ENCODE results near the gene GLG1.

GLG1 gene

DNA sequence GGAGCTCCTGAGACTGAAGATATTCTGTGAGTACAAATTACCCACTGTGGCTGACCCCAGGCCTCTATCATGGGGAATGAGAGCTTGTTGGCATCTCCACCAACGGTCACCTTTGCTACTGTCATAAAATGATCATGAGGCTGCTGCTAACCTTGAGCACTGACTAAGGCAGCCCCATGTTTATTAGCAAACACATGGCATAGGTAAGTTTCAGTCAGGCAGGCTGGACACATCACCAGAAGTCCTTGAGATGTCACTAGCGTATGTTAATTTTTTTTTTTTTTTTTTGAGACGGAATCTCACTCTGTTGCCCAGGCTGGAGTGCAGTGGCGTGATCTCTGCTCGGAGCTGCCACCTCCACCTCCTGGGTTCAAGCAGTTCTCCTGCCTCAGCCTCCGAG lies 1.5 kb upstream of the GLG1 start:
- DNase-seq, result no peak

DNA sequence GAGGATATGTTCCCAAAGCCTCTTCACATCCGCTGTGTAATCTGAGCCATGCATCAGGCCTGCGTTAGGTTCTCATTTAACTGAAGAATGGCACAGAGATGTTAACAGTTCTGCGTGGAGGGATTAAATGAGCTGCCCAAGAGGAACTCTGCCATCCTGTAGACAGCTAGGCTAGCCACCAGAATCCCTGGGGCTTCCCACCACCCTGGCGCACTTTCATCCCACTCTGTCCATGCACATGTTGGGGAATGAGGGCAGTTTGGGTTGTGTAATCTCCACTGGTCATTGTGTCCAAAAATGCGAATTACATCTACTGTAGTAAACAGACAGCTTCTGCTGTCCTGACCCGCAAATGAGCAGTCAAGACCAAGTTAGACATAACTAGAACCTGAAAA lies 1.0 kb upstream of the GLG1 start:
- no peak for DNase-seq

DNA sequence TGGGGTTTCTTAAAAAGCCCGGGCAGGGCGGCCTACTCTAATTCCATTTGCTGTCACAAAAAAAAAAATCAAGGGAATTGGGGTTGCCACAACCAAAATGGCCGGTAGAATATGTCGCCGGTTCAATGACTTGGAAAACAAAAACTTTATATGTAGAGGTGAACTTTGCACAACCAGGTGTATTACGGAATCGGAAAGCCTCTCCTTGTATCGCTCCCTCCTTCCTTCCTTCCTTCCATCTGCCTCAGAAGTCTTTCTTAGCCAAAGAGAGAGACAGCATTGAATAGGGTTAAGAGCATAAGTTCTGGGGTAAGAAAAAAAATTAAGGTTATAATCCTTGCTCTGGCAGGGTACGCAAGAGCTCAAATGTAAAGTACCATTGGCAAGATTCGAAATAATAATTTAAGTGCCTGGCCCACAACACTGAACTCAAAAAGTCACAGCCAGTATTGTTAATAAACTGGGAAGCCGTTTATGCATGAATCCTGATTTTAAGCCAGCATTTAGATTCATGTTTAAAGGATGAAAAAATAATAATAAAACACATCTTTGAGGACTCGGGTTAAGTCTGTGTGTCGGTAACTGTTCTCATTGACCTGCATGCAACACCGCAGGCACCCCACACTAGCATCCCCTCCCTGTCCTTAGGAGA lies 522 bp upstream of the GLG1 start:
- DNase-seq, result no peak

DNA sequence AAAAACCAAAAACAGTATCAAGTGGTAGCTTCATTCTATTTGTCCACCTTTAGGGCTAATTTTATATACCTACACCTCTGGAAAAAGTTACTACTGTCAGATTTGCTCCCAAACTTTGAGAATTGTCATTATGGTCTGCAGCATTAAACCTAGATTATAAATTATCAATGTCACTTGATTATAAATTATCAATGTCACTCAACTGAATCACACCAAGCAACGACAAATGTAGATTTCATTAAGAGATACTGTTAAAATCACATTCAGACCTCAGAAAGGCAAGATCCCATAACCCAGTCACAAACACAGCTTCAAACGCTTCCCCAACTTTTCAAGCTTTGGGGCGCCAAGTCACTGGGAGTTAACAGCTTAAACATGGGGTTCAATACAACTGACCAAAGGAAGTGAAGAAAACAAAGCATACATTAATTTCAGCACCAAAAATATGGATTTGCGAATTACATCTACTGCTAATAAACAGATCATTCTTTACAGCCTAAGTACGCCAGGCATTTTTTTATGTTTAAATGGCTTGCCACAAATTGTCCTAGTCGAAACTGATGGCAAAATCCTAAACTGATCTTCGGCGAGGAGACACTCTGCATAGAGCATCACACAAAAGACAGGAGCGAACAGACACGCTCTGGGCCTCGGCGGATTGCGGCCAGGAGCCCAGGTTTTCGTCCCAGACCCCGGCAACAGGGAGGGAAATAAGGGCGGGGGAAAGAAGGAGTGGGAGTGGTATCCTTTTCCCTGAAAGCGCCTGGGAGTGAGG lies 981 bp downstream of the GLG1 start:
- DNase-seq, result no peak

DNA sequence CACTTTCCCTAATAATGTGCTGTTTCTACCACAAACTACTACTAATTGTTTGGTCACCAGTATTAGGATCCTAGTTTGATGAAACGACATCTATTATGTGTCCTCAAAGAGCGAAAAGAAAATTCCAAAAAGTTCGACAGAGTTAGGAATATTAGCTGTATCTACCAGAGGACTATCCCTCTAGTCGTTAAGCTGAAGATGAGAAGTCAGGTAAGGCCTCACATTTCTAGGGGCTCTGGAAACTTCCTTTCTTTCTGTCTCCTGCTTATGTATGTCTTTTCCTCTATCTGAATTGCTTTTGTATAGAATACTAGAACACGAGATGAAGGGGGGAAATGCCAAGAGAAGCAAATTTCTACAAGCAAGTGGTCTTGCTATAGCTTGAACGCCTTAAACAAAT lies 1.6 kb downstream of the GLG1 start:
- DNase-seq, result no peak

DNA sequence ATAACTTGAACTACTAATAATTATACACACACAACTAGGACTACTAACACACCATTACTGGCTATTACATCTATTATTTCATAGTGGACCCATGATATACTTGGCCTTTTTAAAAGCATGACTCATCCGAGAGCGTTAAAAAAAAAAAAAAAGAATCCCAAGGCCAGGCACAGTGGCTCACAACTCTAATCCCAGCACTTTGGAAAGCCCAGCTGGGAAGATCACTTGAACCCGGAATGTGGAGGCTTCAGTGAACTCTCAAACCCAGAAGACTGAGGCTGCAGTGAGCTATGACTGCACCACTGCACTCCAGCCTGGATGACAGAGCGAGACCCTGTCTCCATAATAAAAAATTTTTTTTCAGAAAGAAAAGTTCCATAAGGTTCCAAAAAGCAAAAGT lies 3.1 kb downstream of the GLG1 start:
- DNase-seq, result no peak

DNA sequence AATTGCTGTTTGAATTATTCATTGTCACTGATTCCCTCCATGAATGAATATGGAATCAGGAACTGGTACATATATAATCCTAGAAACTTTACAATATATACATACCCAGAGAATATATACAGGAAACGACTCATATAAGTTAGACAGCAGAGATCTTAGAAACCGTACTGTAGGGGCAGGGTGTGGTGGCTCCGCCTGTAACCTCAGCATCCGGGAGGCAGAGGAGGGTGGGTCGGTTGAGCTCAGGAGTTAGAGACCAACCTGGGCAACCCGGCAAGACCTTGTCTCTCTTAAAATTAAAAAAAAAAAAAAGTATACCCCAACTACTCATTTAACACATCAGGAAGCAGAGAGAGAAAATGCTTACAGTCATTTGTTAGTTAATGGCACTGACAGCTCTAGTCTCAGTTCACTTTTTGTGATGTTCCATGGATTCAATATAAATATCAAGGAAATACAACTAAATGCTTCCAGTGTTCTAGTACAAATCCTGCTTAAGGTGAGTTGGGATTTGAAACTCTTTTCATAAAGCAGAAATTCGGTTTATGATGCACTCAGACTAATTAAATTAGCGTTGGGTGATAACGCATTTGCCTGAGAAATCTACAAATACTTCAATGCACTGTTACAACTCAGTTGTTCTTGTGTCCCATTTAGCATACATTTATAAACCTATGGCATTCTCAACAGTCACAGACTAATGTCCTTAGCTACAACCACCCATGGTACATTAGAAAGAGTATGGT lies 5.6 kb downstream of the GLG1 start:
- peak; percentile 46 for DNase-seq

DNA sequence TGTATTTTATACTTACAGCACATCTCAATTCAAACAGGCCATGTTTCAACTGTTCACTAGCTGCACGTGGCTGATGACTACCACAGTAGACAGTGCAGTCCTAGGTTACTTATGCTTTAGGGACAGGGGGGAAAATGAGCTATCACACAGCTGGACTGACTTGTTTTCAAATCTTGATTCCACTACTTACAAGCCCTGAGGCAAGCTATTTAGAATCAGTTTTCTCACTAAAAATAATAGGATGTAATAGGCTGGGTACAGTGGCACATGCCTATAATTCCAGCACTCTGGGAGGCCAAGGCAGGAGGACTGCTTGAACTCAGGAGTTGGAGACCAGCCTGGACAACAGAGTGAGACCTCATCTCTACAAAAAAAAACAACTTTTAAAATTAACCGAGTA lies 10.3 kb downstream of the GLG1 start:
- no peak for DNase-seq

DNA sequence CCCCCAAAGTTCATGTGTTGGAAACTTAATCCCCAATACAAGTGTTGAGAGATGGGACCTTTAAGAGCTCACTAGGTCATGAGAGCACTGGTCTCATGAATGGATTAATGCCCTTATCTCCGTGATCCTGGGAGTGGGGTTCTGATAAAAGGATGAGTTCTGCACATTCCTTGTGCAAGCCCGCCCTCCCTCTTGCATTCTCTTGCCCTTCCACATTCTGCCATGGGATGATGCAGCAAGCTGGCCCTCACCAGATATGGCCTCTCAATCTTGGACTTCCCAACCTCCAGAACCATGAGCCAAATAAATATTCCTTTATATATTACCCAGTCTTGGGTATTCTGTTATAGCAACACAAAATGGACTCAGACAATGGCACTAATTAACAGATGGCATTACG lies 14.1 kb downstream of the GLG1 start:
- no peak for DNase-seq

DNA sequence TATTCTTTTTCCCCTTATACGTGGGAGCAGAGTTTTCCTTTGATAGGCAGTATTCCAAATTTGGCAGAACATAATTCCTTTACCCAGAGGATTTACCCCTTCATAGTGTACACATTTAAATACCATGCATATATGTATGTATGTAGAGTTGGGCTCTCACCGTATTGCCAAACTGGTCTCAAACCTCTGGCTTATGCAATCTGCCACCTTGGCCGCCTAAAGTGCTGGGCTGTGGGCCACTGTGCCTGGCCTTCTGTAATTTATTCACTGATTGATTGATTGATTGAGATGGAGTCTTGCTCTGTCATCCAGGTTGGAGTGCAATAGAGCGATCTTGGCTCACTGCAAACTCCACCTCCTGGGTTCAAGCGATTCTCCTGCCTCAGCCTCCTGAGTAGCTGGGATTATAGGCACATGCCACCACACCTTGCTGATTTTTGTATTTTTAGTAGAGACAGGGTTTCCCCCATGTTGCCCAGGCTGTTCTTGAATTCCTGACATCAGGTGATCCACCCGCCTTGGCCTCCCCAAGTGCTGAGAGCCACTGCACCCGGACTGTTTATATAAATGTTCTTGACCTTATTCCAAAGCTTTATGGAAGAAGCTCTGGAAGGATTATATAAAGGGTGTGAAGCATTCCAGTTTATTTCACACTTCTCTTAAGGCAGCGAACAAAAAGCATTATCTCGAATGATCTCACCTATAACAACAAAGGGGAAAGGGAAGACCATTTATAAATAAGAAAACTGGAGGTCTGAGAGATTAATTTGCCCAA lies 14.9 kb downstream of the GLG1 start:
- no peak for DNase-seq

DNA sequence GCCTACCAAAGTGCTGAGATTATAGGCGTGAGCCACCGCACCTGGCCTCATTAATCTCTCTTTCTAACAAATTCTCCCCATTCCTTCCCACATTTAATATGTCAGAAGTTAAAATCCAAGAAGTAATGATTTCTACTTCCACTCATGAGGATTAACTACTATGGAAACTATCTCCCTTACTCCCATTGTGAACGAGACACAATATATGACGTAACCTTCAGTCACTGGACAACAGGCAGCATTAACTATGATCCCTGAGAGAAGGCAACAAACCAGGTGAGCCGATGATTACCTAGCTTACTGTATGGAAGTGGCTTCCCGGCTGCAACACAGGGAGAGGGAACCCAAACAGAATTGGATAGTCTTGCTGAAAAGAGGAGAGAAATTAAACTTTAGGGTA lies 20.0 kb downstream of the GLG1 start:
- no peak for DNase-seq

DNA sequence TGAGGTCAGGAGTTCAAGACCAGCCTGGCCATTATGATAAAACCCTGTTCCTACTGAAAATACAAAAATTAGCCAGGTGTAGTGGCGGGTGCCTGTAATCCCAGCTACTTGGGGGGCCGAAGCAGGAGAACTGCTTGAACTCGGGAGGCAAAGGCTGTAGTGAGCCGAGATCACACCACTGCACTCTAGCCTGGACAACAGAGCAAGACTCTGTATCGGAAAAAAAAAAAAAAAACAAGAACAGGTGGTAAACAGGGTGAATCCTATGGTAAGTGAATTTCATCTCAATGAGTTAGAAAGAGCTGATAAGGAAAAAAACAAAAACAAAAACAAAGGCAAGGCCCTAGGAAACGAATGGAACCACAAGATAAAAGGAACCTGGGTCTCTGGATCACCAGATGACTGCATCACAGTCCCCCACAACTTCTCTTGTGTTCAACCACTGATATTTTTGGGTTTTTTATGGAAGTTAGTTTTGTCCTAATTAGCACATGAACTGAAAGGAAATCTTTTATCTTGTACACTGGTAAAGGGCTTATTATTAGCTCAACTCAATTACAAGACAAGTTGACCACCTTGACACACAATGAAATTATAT lies 21.0 kb downstream of the GLG1 start:
- DNase-seq, result peak; percentile 2

DNA sequence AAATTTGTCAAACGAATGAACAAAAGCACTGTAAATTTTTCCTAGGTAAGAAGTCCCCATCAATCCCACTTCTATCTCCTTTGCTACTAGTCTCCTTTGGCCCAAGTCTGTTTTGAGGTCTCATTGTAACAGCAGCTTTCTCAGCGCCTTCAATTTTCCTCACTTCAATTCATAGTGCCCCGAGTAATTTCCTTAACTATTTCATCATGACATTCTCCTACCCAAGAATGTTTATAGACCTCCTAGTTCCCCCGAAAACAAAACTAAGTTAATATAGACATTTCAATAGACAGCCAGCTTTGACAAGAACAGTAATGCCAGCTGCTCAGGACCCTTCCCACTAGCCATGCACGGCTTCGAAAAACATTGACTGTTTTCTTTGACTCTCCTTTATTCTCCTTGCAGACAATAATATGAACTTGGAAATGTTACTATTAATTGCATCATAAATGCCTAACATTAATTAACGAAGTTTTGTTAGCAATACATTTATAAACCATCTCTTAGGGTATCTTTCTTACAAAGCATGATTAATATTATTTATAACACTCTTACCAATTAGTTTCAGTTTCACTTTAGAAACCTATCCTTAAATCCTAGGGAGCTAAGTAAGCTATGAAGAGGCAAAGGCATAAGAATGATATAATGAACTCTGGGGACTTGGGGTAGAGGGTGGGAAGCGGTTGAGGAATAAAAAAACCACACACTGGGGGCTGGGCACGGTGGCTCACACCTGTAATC lies 22.8 kb downstream of the GLG1 start:
- no peak for DNase-seq

DNA sequence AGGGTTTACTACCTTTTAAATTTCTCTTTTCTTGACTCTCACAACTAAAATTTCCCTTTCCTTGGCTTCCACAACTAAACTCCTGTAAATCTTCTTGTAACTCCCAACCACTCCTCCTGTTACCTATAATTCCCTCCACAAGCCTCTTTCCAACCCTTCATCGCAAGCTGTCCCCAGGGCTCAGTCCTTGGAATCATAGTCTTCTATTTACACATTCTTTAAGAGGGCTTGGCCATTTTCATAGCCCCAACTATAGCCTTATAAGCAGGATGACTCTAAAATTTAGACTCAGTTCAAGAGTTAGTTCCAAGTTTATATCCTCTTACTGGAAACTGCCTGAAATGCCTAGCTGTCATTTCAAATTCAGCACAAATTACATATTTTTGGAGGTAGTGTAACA lies 23.9 kb downstream of the GLG1 start:
- DNase-seq, result no peak

DNA sequence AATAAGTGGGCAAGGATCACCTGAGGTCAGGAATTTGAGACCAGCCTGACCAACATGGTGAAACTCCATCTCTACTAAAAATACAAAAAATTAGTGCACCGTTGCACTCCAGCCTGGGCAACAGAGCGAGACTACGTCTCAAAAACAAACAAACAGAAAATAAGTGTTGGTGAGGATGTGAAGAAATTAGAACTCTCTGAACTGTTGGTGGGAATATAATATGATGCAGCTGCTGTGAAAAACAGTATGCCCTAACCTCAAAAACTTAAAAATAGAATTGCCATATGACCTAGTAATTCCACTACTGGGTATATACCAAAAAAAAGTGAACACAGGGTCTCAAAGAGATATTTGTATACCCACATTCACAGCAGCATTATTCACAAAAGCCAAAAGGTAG lies 26.1 kb downstream of the GLG1 start:
- DNase-seq, result peak; percentile 24

DNA sequence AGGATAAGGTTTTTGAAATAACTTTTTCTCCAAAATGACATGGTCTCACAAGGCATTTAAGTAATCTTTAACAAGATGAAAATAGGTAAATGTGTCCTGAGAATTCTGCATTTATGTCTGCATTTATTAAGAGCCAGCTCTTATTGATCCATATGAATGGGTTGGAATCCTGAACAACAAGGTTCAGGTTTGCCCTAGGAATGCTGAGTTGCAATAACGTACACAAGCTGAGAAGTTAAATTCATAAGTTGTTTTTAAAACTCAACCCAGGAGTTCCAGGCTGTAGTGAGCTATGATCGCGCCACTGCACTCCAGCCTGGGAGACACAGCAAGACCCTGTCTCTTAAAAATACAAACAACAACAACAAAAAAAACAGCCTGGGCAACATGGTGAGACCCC lies 28.1 kb downstream of the GLG1 start:
- DNase-seq, result no peak

DNA sequence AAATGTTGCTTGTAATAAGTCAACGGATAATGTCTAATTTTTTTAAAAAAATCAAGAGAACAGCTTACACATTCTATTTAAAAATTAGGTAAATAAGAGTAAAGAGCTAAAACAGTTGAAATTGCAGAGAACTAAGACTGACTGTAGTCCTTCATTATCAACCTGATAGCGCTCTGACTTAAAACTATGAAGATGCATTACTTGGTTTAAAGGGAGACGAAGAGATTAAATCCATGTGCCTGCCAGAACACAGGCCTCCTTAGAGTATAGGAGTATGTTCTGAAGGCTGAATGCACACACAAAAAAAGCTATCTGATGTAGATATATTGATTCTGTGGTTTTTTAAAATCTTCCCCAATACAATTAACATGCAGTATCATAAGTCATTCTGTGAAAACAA lies 28.5 kb downstream of the GLG1 start:
- no peak for DNase-seq

DNA sequence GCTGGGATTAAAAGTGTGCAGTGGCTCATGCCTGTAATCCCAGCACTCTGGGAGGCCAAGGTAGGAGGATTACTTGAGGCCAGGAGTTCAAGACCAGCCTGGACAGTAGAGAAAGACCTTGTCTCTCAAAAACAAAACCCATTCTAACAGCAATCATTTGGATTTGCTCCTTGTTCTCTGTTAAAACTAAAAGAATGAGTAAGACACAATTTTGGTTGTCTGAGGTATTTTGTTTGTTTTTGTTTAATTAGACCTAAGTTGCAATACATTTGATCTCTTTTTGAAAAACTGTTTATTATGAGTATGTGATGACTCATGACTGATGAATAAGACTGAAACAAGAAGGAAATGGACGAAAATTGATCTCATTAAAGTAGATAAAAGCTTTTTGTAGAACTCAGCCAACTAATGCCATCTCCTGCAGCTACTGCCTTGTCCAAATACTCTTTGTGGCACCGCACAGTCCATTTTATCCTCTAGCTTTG lies 29.0 kb downstream of the GLG1 start:
- DNase-seq, result peak; percentile 59

DNA sequence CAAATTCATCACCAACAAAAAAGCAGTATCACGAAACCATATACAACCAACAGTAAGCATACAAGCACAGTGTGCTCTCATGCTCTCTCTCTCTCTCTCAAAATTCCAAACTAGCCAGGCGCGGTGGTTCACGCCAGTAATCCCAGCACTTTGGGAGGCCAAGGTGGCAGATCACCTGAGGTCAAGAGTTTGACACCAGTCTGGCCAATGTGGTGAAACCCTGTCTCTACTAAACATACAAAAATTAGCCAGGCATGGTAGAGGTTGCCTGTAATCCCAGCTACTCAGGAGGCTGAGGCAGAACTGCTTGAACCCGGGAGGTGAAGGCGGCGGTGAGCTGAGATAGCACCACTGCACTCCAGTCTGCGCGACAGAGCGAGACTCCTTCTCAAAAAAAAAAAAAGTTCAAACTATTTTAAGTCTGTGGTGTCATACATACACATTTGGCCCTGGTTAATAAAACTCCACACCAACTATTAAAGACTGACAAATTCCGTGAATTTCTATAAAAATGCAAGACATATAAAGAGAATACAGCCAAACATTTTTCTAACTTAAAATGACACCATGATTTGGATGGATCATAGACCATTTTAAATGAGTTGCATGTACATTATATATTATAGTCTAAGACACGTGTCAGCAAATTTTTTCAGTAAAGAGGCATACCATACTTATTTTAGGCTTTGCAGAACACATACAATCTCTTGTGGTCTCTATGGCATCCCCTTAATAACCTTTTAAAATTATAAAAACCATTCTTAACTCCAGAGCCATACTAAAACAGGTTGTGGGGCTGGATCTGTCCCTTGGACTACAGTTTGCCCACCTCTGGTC lies 30.9 kb downstream of the GLG1 start:
- DNase-seq, result no peak

DNA sequence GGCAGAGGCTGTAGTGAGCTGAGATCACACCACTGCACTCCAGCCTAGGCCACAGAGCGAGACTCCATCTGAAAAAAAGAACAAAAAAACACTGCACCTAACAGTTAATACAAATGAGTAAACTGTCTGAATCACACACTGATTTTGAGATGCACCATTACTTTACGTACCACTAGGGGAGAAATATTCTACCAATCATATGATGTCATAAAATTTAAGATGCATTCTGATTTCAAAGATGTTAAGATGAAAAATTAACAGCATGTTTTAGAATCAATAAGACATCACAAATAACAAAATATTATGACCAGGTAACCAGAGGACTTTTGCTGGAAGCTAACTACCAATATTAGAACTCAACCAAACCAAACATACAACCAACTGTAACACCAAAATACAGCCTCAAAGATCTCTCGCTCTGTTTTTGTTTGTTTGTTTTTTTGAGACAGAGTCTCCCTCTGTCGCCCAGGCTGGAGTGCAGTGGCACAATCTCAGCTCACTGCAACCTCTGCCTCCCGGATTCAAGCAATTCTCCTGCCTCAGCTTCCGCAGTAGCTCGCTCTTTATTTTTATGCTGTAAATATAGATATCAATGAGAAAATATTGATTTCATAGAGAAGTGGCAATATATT lies 31.6 kb downstream of the GLG1 start:
- no peak for DNase-seq

DNA sequence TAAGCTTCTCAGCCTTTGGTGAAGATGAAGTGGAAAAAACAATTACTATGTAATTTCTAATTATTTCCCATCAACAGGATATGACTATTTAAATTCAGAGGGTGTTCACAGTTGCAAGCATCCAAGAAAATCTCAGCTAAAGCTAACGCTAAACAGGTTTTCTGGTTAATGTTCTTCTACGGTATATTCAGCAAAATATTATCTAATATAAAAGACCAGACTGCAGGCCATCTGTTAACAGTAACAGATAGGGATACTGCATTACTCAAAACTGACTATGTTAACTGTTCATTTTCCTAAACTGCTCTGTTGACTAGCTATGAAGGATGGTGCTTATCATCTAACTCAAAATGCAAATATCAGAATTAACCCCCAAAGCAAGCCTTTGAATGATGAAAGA lies 32.8 kb downstream of the GLG1 start:
- no peak for DNase-seq
